SU-DHL-6 (cell line): ENCODE measurements around the gene EXOC1L.
A peak's percentile ranks its signal among the peaks of the same experiment; 100 is the strongest.

Experiments
- H2AFZ ChIP-seq: fragments of 200-600 bp; sonication (generic); 2 replicates; pipeline ENCODE4 v1.6.1; 2014; ENCODE audit warnings: low read depth, mild to moderate bottlenecking, moderate library complexity, mixed read lengths, antibody characterized with exemption, low read length; ENCODE audit not compliant: severe bottlenecking
- H3F3A ChIP-seq: fragments of 200-600 bp; shearing (Covaris generic); 2 replicates; pipeline ENCODE4 v1.6.0; 2016; ENCODE audit warnings: antibody characterized with exemption, mild to moderate bottlenecking; ENCODE audit not compliant: insufficient read depth
- H3K27ac ChIP-seq: fragments of 200-600 bp; sonication (generic); 2 replicates; pipeline ENCODE4 v1.5.1; 2016; ENCODE audit warnings: low read depth, mild to moderate bottlenecking, low read length, moderate library complexity, mixed read lengths
- H3K27me3 ChIP-seq: fragments of 200-600 bp; sonication (generic), shearing (Covaris generic); 2 replicates; pipeline ENCODE4 v1.6.0; 2014; ENCODE audit warnings: mild to moderate bottlenecking, low read length
- H3K36me3 ChIP-seq: fragments of 200-600 bp; sonication (generic); 2 replicates; pipeline ENCODE4 v1.6.1; 2014; ENCODE audit warnings: mild to moderate bottlenecking, low read length, mixed read lengths
- H3K4me2 ChIP-seq: fragments of 300-600, 200-600 bp; shearing (Covaris generic), sonication (generic); 2 replicates; pipeline ENCODE4 v1.6.0; 2014; ENCODE audit warnings: low read length, low read depth, mild to moderate bottlenecking; ENCODE audit not compliant: poor library complexity, severe bottlenecking
- H3K4me3 ChIP-seq: fragments of 200-600 bp; sonication (generic); 2 replicates; pipeline ENCODE4 v1.5.1; 2014; ENCODE audit warnings: antibody characterized with exemption, low read length, mild to moderate bottlenecking, mixed read lengths; ENCODE audit not compliant: insufficient read depth, poor library complexity, severe bottlenecking
- H3K79me2 ChIP-seq: fragments of 200-600 bp; sonication (generic); 2 replicates; pipeline ENCODE4 v1.6.1; 2014; ENCODE audit warnings: mild to moderate bottlenecking, low read length, moderate library complexity; ENCODE audit not compliant: insufficient read depth
- H3K9ac ChIP-seq: fragments of 200-600 bp; sonication (generic); 2 replicates; pipeline ENCODE4 v1.7.0; 2014; ENCODE audit warnings: mild to moderate bottlenecking, low read length
- H3K9me2 ChIP-seq: fragments of 200-600 bp; sonication (generic); replicated peaks from 2 replicates; pipeline ENCODE4 v1.6.1; 2014; ENCODE audit warnings: low read length; ENCODE audit not compliant: insufficient read depth
- H3K9me3 ChIP-seq: fragments of 200-600 bp; sonication (generic); 2 replicates; pipeline ENCODE4 v1.6.1; 2014; ENCODE audit warnings: low read length, mixed read lengths; ENCODE audit not compliant: insufficient read depth
- H4K20me1 ChIP-seq: fragments of 200-600 bp; sonication (generic); 2 replicates; pipeline ENCODE4 v1.6.1; 2014; ENCODE audit warnings: low read depth, mild to moderate bottlenecking, antibody characterized with exemption, low read length, moderate library complexity, mixed read lengths
- CTCF ChIP-seq: fragments of 200-600 bp; sonication (generic); IDR thresholded peaks from one replicate; pipeline ENCODE4 v1.5.1; 2017; ENCODE audit warnings: antibody characterized with exemption, mild to moderate bottlenecking, low read length, moderate library complexity; ENCODE audit not compliant: insufficient read depth, poor library complexity, severe bottlenecking
- EZH2phosphoT487 ChIP-seq: fragments of 200-600 bp; sonication (generic), shearing (Covaris generic); conservative IDR thresholded peaks from 2 replicates; pipeline ENCODE4 v1.6.1; 2018; ENCODE audit warnings: mild to moderate bottlenecking, antibody characterized with exemption, low read length, moderate library complexity, mixed read lengths

Gene EXOC1L

DNA sequence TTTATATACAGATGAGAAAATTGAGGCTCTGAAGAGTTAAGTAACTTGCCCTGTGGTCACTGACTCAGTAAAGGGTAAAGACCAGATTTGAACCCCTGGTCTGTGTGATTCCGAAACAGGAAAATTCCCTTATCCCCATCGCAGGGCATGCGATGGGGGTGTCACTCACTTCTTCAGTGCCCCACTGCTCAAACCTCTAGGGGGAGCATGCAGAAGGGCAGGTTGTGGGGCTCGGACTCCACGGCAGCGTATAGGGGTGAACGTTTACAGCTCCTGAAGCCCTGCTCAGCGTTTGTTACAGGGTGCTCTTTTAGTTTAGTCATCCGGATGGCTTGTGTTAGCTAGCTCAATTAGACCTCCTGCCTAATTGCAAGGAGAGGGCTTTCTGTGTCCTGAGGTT, 30.1 kb downstream of the EXOC1L start:
- Histone ChIP-seq H3K79me2 (peaks cover 6% of the 10 kb centered on the region; the same call in 1 of the 2 replicates), H3K36me3 (no peaks in the 10 kb centered on the region), H3F3A (no peaks in the 10 kb centered on the region), H2AFZ (no peak overlapping the region), H3K9me2 (no peaks in the 10 kb centered on the region), H3K27me3 (no peaks in the 10 kb centered on the region), H3K9me3 (no peaks in the 10 kb centered on the region), H3K4me3 (no peak overlapping the region), H4K20me1 (no peaks in the 10 kb centered on the region), H3K27ac (no peak overlapping the region), H3K9ac (no peak overlapping the region), H3K4me2 (no peak overlapping the region)
- TF ChIP-seq CTCF (no peak), EZH2phosphoT487 (no peak)

- Histone ChIP-seq H3K27me3 (no peaks in the 10 kb centered on the region), H3K36me3 (no peaks in the 10 kb centered on the region), H3F3A (no peaks in the 10 kb centered on the region), H3K79me2 (peaks cover 21% of the 10 kb centered on the region; the same call in 1 of the 2 replicates), H2AFZ (no peak overlapping the region), H3K9ac (no peak overlapping the region), H4K20me1 (no peaks in the 10 kb centered on the region), H3K9me2 (no peaks in the 10 kb centered on the region), H3K4me2 (no peak overlapping the region), H3K4me3 (no peak overlapping the region), H3K27ac (no peak overlapping the region), H3K9me3 (no peaks in the 10 kb centered on the region)
- TF ChIP-seq CTCF (no peak), EZH2phosphoT487 (no peak)
Observed at GRCh38 chr4:55851885-55852284, 32.3 kb downstream of the EXOC1L start.

- Histone ChIP-seq H3K27ac (no peak within 1 kb of the TSS), H3K36me3 (no peaks in the 10 kb centered on the region; the same call in 1 of the 2 replicates), H3K4me2 (peak within 1 kb of the TSS; percentile 69), H3F3A (no peaks in the 10 kb centered on the region), H3K27me3 (no peaks in the 10 kb centered on the region), H3K9ac (peak within 1 kb of the TSS; percentile 80), H3K79me2 (peaks cover 24% of the 10 kb centered on the region; the same call in 1 of the 2 replicates), H3K9me2 (no peaks in the 10 kb centered on the region), H3K9me3 (no peaks in the 10 kb centered on the region), H3K4me3 (peak within 1 kb of the TSS; percentile 96), H2AFZ (peak within 1 kb of the TSS; percentile 98), H4K20me1 (no peaks in the 10 kb centered on the region)
- TF ChIP-seq EZH2phosphoT487, result no peak
- no peak for TF ChIP-seq CTCF
Observed at GRCh38 chr4:55853484-55854046, 34.0 kb downstream of the EXOC1L start, which contains the start of gene EXOC1. Gene EXOC1, plus strand, starts transcription at chr4:55853648. Its CDS starts 4,676 bp downstream, at chr4:55858324.
